MM.1S (cell line): ENCODE measurements around the gene ACTN4.
"Not testable (repeated sequence)": the region's sequence is repeated elsewhere in the genome, so short reads cannot be mapped to it uniquely, and the experiment has no call there.

Experiments
- DNase-seq: peaks from one replicate; pipeline ENCODE4 v3.0.0-alpha.2; 2015
- H2AFZ ChIP-seq: fragments of 300-600 bp; sonication (generic); 2 replicates; pipeline ENCODE4 v1.6.0; 2016; ENCODE audit warnings: antibody characterized with exemption, low read length
- H3F3A ChIP-seq: fragments of 300-600 bp; sonication (generic); 2 replicates; pipeline ENCODE4 v1.6.1; 2016; ENCODE audit warnings: mild to moderate bottlenecking, antibody characterized with exemption, low read length, moderate library complexity, mixed read lengths; ENCODE audit not compliant: insufficient read depth
- H3K27ac ChIP-seq: fragments of 300-600 bp; sonication (generic); 2 replicates; pipeline ENCODE4 v1.5.1; 2016; ENCODE audit warnings: mild to moderate bottlenecking, low read length
- H3K27me3 ChIP-seq: fragments of 300-600 bp; sonication (generic); replicated peaks from 2 replicates; pipeline ENCODE4 v1.6.0; 2016; ENCODE audit warnings: low read length; ENCODE audit not compliant: insufficient read depth
- H3K36me3 ChIP-seq: fragments of 300-600 bp; sonication (generic); replicated peaks from 2 replicates; pipeline ENCODE4 v1.6.1; 2016; ENCODE audit warnings: mild to moderate bottlenecking, low read length, mixed read lengths; ENCODE audit not compliant: insufficient read depth
- H3K4me1 ChIP-seq: fragments of 300-600 bp; sonication (generic); 2 replicates; pipeline ENCODE4 v1.6.1; 2016; ENCODE audit warnings: low read length, mixed read lengths
- H3K4me2 ChIP-seq: fragments of 300-600 bp; sonication (generic); 2 replicates; pipeline ENCODE4 v1.6.0; 2016; ENCODE audit warnings: low read depth, low read length
- H3K4me3 ChIP-seq: fragments of 300-600 bp; sonication (generic); 2 replicates; pipeline ENCODE4 v1.5.1; 2016; ENCODE audit warnings: low read length, mixed read lengths
- H3K79me2 ChIP-seq: fragments of 300-600 bp; sonication (generic); 2 replicates; pipeline ENCODE4 v1.6.1; 2016; ENCODE audit warnings: mixed run types, low read length, mixed read lengths
- H3K9ac ChIP-seq: fragments of 300-600 bp; sonication (generic); 2 replicates; pipeline ENCODE4 v1.6.1; 2016; ENCODE audit warnings: low read length, mixed read lengths
- H3K9me2 ChIP-seq: fragments of 300-600 bp; sonication (generic); replicated peaks from 2 replicates; pipeline ENCODE4 v1.6.1; 2016; ENCODE audit warnings: mild to moderate bottlenecking, low read length, mixed read lengths; ENCODE audit not compliant: insufficient read depth
- H3K9me3 ChIP-seq: fragments of 300-600 bp; sonication (generic); replicated peaks from 2 replicates; pipeline ENCODE4 v1.6.1; 2016; ENCODE audit warnings: mild to moderate bottlenecking, low read length, mixed read lengths; ENCODE audit not compliant: insufficient read depth
- H4K20me1 ChIP-seq: fragments of 300-600 bp; sonication (generic); 2 replicates; pipeline ENCODE4 v1.6.1; 2016; ENCODE audit warnings: mild to moderate bottlenecking, low read length, moderate library complexity, mixed read lengths; ENCODE audit not compliant: insufficient read depth
- CTCF ChIP-seq: fragments of 300-600 bp; sonication (generic); IDR thresholded peaks from 2 replicates; pipeline ENCODE4 v1.5.1; 2016; ENCODE audit warnings: antibody characterized with exemption, low read length, mixed read lengths
- EZH2 ChIP-seq: fragments of 300-600 bp; sonication (generic); optimal IDR thresholded peaks from 2 replicates; pipeline ENCODE3; 2017; ENCODE audit warnings: low read depth, mild to moderate bottlenecking, antibody characterized with exemption, low read length, mixed read lengths
- EZH2phosphoT487 ChIP-seq: fragments of 300-600 bp; sonication (generic); IDR thresholded peaks from 2 replicates; pipeline ENCODE4 v1.6.1; 2018; ENCODE audit warnings: antibody characterized with exemption, low read length

The ACTN4 gene

DNA sequence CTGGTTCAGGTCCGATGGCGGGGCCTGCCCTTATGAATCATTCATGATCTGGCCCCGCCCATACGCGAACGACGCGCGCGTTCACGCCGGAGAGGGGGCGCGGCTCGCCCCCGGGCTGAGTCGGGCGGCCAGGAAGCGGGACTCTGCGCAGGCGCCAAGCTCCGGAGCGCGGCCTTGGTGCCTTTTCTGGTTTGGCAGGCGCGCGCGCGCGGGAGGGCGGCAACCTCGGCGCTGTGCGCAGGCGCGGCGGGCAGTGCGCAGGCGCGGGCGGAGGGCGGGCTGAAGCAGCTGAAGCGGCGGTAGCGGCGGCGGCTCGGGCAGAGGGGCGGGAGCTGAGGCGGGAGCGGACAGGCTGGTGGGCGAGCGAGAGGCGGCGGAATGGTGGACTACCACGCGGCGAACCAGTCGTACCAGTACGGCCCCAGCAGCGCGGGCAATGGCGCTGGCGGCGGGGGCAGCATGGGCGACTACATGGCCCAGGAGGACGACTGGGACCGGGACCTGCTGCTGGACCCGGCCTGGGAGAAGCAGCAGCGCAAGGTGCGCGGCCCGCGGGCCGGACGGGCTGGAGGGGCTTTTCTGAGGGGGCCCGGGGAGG is at the start of gene ACTN4:
Gene ACTN4, plus strand, starts transcription at position 282 of the 598 bp plus-strand sequence. Its CDS starts 97 bp downstream, at position 379.
- H3K27ac ChIP-seq: no peak within 1 kb of the TSS
- H3K9me3 ChIP-seq: no peaks in the 10 kb centered on the region
- no peaks in the 10 kb centered on the region for H3K9me2 ChIP-seq
- H4K20me1 ChIP-seq: peaks cover 9% of the 10 kb centered on the region
- peaks cover 12% of the 10 kb centered on the region for H3K4me1 ChIP-seq
- H3K9ac ChIP-seq: peak within 1 kb of the TSS; percentile 95
- peak within 1 kb of the TSS; percentile 81 for H2AFZ ChIP-seq
- peak within 1 kb of the TSS; percentile 98 for H3K4me2 ChIP-seq
- H3K79me2 ChIP-seq: peaks cover 50% of the 10 kb centered on the region
- H3K4me3 ChIP-seq: peak within 1 kb of the TSS; percentile 98
- H3F3A ChIP-seq: no peaks in the 10 kb centered on the region
- DNase-seq: peak; percentile 98
- TF ChIP-seq EZH2 (no peak), EZH2phosphoT487 (no peak), CTCF (no peak)
- H3K27me3 ChIP-seq: no peaks in the 10 kb centered on the region
- no peaks in the 10 kb centered on the region for H3K36me3 ChIP-seq

DNA sequence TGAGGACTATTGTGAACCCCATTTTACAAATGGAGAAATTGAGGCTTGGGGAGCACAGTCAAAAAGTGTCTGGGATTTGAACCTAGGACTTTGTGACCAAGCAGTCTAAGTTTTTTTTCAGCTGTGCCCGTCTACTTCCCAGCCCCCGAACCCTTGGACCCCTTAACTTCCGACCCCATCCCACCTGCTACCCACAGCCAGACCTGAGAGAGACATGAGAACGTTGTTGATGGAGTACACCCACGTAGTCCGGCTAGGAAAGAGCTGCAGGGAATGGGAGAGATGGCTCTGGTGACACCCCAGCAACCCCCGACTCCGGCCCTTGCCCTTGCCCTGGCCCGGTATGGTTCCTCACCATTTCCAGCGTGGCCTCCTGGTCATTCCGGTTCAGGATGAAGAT is 47.7 kb upstream of the ACTN4 start:
- Histone ChIP-seq H3K27ac (no peak overlapping the region), H3K9me2 (no peaks in the 10 kb centered on the region), H3K9me3 (no peaks in the 10 kb centered on the region), H3K79me2 (no peaks in the 10 kb centered on the region), H3K4me1 (no peaks in the 10 kb centered on the region), H2AFZ (no peak overlapping the region), H4K20me1 (no peaks in the 10 kb centered on the region), H3K9ac (no peak overlapping the region), H3K36me3 (no peaks in the 10 kb centered on the region), H3K27me3 (no peaks in the 10 kb centered on the region), H3K4me3 (no peak overlapping the region), H3K4me2 (no peak overlapping the region), H3F3A (no peaks in the 10 kb centered on the region)
- DNase-seq: no peak
- no peak for TF ChIP-seq CTCF
- no peak for TF ChIP-seq EZH2
- no peak for TF ChIP-seq EZH2phosphoT487

DNA sequence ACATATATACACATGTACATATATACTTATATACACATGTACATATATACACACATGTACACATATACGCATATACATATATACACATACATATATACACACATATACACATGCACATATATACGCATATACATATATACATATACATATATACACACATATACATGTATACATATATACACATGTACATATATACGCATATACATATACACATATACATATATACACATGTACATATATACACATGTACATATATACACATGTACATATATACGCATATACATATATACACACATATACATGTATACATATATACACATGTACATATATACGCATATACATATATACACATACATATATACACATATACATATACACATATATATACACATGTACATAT is 44.6 kb upstream of the ACTN4 start:
- H3K27me3 ChIP-seq, H3K9me2 ChIP-seq, H3K27ac ChIP-seq: not testable (repeated sequence)

GRCh38 chr19:38606131-38606530 is 41.3 kb upstream of the ACTN4 start:
- Histone ChIP-seq H3K4me1 (no peaks in the 10 kb centered on the region), H3K9me2 (no peaks in the 10 kb centered on the region), H3K4me2 (no peak overlapping the region), H3K27ac (no peak overlapping the region), H4K20me1 (no peaks in the 10 kb centered on the region), H3F3A (no peaks in the 10 kb centered on the region), H3K4me3 (no peak overlapping the region), H3K9ac (no peak overlapping the region), H3K27me3 (no peaks in the 10 kb centered on the region), H3K79me2 (no peaks in the 10 kb centered on the region), H3K9me3 (no peaks in the 10 kb centered on the region), H2AFZ (no peak overlapping the region), H3K36me3 (no peaks in the 10 kb centered on the region)
- TF ChIP-seq EZH2: no peak
- no peak for TF ChIP-seq EZH2phosphoT487
- no peak for TF ChIP-seq CTCF
- DNase-seq: no peak

More for the DNA sequence above, 44.6 kb upstream of the ACTN4 start:
- H3K36me3 ChIP-seq, H3K79me2 ChIP-seq, DNase-seq, H3F3A ChIP-seq, H3K4me3 ChIP-seq, H3K9me3 ChIP-seq, H4K20me1 ChIP-seq, H3K9ac ChIP-seq, H3K4me2 ChIP-seq, H2AFZ ChIP-seq, H3K4me1 ChIP-seq: not testable (repeated sequence)
